Astrocyte (in vitro differentiated cells and primary cell): Measurements from ENCODE around the gene OXNAD1.

ENCODE experiments used
- CTCF ChIP-seq: IDR thresholded peaks from 2 replicates; pipeline ENCODE4 v1.5.1; 2011; ENCODE audit warnings: low read depth, mild to moderate bottlenecking, inconsistent platforms, low read length, moderate library complexity; ENCODE audit not compliant: insufficient read depth
- EZH2 ChIP-seq: IDR thresholded peaks from 2 replicates; pipeline ENCODE4 v1.6.1; 2012; ENCODE audit warnings: mild to moderate bottlenecking, low read length, inconsistent platforms; ENCODE audit not compliant: insufficient read depth

- TF ChIP-seq CTCF (no peak), EZH2 (no peak)
These were observed 25.8 kb downstream of the OXNAD1 start for GRCh38 chr3:16290827-16291196.
